Measurements from ENCODE around the gene TRIM67.

Gene TRIM67

GRCh38 chr1:231183639-231184590 is 22.1 kb downstream of the TRIM67 start:
- no peak for DNase-seq (ENCODE audit: low spot score)

GRCh38 chr1:231184891-231185290 is 23.0 kb downstream of the TRIM67 start:
- no peak for DNase-seq (ENCODE audit: low spot score)

- DNase-seq (ENCODE audit: low spot score), result no peak
Measured at GRCh38 chr1:231185391-231185790, 23.5 kb downstream of the TRIM67 start.

- DNase-seq (ENCODE audit: low spot score), result no peak
Measured at GRCh38 chr1:231186356-231187115, 24.7 kb downstream of the TRIM67 start.

- DNase-seq (ENCODE audit: low spot score), result no peak
Measured at GRCh38 chr1:231187571-231187970, 25.7 kb downstream of the TRIM67 start.

GRCh38 chr1:231188072-231188471 is 26.2 kb downstream of the TRIM67 start:
- DNase-seq (ENCODE audit: low spot score), result no peak

GRCh38 chr1:231188768-231189167 is 26.9 kb downstream of the TRIM67 start:
- no peak for DNase-seq (ENCODE audit: low spot score)

GRCh38 chr1:231189683-231190270 is 27.9 kb downstream of the TRIM67 start:
- no peak for DNase-seq (ENCODE audit: low spot score)

GRCh38 chr1:231190456-231190855 is 28.6 kb downstream of the TRIM67 start:
- DNase-seq (ENCODE audit: low spot score), result no peak

GRCh38 chr1:231192620-231193163 is 30.8 kb downstream of the TRIM67 start:
- DNase-seq (ENCODE audit: low spot score), result no peak

- no peak for DNase-seq (ENCODE audit: low spot score)
Measured at GRCh38 chr1:231193710-231194340, 32.0 kb downstream of the TRIM67 start.

GRCh38 chr1:231194476-231194842 is 32.6 kb downstream of the TRIM67 start:
- no peak for DNase-seq (ENCODE audit: low spot score)

- no peak for DNase-seq (ENCODE audit: low spot score)
Measured at GRCh38 chr1:231194843-231195516, 33.1 kb downstream of the TRIM67 start.

GRCh38 chr1:231196307-231196706 is 34.4 kb downstream of the TRIM67 start:
- DNase-seq (ENCODE audit: low spot score), result no peak

GRCh38 chr1:231196728-231197127 is 34.9 kb downstream of the TRIM67 start:
- DNase-seq (ENCODE audit: low spot score), result no peak

- DNase-seq (ENCODE audit: low spot score), result no peak
Measured at GRCh38 chr1:231199868-231200267, 38.0 kb downstream of the TRIM67 start.

GRCh38 chr1:231200388-231201031 is 38.7 kb downstream of the TRIM67 start:
- no peak for DNase-seq (ENCODE audit: low spot score)

- no peak for DNase-seq (ENCODE audit: low spot score)
Measured at GRCh38 chr1:231201375-231201978, 39.6 kb downstream of the TRIM67 start.

GRCh38 chr1:231201979-231202633 is 40.2 kb downstream of the TRIM67 start:
- DNase-seq (ENCODE audit: low spot score), result no peak

All from ecto neural progenitor cell (in vitro differentiated cells).